Smooth muscle cell (in vitro differentiated cells): Measurements from ENCODE around the gene SFMBT2. TPM values are rescaled to one million over a fixed set of nuclear protein-coding genes. Genes with fewer than 3 reads are reported as not detected.

Experiments used
- DNase-seq: peaks from one replicate; lab custom pipeline; 2025; ENCODE audit not compliant: unreplicated experiment; lab: John Stamatoyannopoulos, UW
- H2AFZ ChIP-seq: fragments of 200-600 bp; sonication (generic); 2 replicates; pipeline ENCODE4 v1.6.0; 2016; ENCODE audit warnings: antibody characterized with exemption, low read depth, mild to moderate bottlenecking
- H3F3A ChIP-seq: fragments of 200-600 bp; sonication (generic); 2 replicates; pipeline ENCODE4 v1.6.0; 2017; ENCODE audit warnings: antibody characterized with exemption, low read depth
- H3K27ac ChIP-seq: fragments of 200-600 bp; sonication (generic); 2 replicates; pipeline ENCODE4 v1.5.1; 2016; ENCODE audit warnings: low read depth, mild to moderate bottlenecking
- H3K27me3 ChIP-seq: fragments of 200-600 bp; sonication (generic); 2 replicates; pipeline ENCODE4 v1.6.1; 2016; ENCODE audit warnings: low read depth, mild to moderate bottlenecking
- H3K36me3 ChIP-seq: fragments of 200-600 bp; sonication (generic); 2 replicates; pipeline ENCODE4 v1.5.1; 2016; ENCODE audit warnings: low read depth
- H3K4me1 ChIP-seq: fragments of 200-600 bp; sonication (generic); 2 replicates; pipeline ENCODE4 v1.5.1; 2016; ENCODE audit warnings: low read depth
- H3K4me2 ChIP-seq: fragments of 200-600 bp; sonication (generic); 2 replicates; pipeline ENCODE4 v1.6.0; 2016; ENCODE audit warnings: mild to moderate bottlenecking
- H3K4me3 ChIP-seq: fragments of 200-600 bp; sonication (generic); 2 replicates; pipeline ENCODE4 v1.5.1; 2016; ENCODE audit warnings: mild to moderate bottlenecking
- H3K79me2 ChIP-seq: fragments of 200-600 bp; sonication (generic); 2 replicates; pipeline ENCODE4 v1.6.0; 2016; ENCODE audit warnings: low read depth, mild to moderate bottlenecking
- H3K9ac ChIP-seq: fragments of 200-600 bp; sonication (generic); 2 replicates; pipeline ENCODE4 v1.6.0; 2016; ENCODE audit warnings: low read depth
- H3K9me3 ChIP-seq: fragments of 200-600 bp; sonication (generic); replicated peaks from 2 replicates; pipeline ENCODE4 v1.5.1; 2016; ENCODE audit warnings: low read depth
- H4K20me1 ChIP-seq: fragments of 200-600 bp; sonication (generic); 2 replicates; pipeline ENCODE4 v1.6.0; 2016; ENCODE audit warnings: low read depth
- WGBS: methylation state at CpG from one replicate; pipeline ENCODE4 v1.1.7; 2016; ENCODE audit warnings: low lambda C conversion rate; 5-methylcytosine and 5-hydroxymethylcytosine counted together
- polyA plus RNA-seq: library from polyadenylated mRNA; unstranded; fragments of >200 nt; fragmentation: Nextera tagmentation; extraction: Ambion mirVana; gene quantifications from 2 replicates; pipeline ENCODE4 v1.2.1, GENCODE V29; 2016
- total RNA-seq: library from RNA; depleted of rRNA; stranded (reverse); fragments of >200 nt; gene quantifications from 2 replicates; pipeline ENCODE4 v1.2.3, GENCODE V29; 2014
- TF ChIP-seq, protein P1 (sequence below): fragments of 200-600 bp; sonication (generic); IDR thresholded peaks from 2 replicates; pipeline ENCODE4 v1.5.1; 2017; ENCODE audit warnings: borderline replicate concordance, mild to moderate bottlenecking, antibody characterized with exemption; ENCODE audit not compliant: insufficient read depth, poor library complexity, severe bottlenecking

SFMBT2 gene
- total and polyA plus RNA-seq, 2 experiments from 2014 or later, result 0.90 to 1.4 TPM

DNA sequence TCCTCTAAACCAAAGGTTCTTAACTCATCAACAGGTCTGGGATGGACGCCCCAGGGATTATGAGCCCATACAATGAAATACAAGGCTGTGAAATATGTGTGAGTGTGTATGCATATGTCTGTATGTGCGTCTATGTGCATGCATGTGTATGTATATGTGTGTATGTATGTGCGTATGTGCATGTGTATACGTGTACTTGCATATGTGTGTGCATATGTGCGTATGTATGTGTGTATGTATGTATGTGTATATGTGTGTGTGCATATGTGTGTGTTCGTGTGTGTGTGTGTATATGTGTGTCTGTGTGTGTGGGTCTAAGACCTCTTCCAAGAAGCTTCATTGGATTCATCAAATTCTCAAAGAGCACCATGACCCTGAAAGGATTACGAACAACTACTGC lies 112.3 kb downstream of the SFMBT2 start:
- 91% methylated on average over 7 of the region's 7 CpGs for WGBS
- Histone ChIP-seq H3K9me3 (no peaks in the 10 kb centered on the region), H3K9ac (no peak overlapping the region), H3K27me3 (no peaks in the 10 kb centered on the region), H3F3A (peaks cover 7% of the 10 kb centered on the region), H3K36me3 (no peaks in the 10 kb centered on the region), H3K79me2 (no peaks in the 10 kb centered on the region), H4K20me1 (no peaks in the 10 kb centered on the region), H3K4me1 (no peaks in the 10 kb centered on the region), H2AFZ (no peak overlapping the region), H3K4me3 (no peak overlapping the region), H3K27ac (no peak overlapping the region), H3K4me2 (no peak overlapping the region)
- TF ChIP-seq, protein P1, sequence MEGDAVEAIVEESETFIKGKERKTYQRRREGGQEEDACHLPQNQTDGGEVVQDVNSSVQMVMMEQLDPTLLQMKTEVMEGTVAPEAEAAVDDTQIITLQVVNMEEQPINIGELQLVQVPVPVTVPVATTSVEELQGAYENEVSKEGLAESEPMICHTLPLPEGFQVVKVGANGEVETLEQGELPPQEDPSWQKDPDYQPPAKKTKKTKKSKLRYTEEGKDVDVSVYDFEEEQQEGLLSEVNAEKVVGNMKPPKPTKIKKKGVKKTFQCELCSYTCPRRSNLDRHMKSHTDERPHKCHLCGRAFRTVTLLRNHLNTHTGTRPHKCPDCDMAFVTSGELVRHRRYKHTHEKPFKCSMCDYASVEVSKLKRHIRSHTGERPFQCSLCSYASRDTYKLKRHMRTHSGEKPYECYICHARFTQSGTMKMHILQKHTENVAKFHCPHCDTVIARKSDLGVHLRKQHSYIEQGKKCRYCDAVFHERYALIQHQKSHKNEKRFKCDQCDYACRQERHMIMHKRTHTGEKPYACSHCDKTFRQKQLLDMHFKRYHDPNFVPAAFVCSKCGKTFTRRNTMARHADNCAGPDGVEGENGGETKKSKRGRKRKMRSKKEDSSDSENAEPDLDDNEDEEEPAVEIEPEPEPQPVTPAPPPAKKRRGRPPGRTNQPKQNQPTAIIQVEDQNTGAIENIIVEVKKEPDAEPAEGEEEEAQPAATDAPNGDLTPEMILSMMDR, result no peak
- DNase-seq, result no peak

DNA sequence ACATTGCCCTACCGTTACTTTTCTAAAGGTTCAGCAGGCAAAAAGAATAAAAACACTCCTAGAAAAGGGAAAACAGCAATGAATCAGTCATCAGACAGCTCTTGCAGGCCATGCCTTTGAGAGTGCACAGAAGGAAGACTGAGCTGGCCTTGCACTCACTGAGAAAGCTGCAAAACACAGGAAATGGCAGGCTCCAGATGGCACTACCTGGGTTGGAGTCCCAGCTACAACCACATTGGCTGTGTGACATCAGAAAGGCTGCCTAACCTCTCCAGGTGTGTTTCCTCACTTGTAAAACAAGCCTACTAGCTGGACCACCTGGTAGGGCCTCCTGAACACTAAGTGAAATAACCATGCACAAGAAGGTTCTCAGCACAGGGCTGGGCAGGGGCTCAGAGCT lies 113.7 kb downstream of the SFMBT2 start:
- H2AFZ ChIP-seq, result no peak overlapping the region
- H3K4me2 ChIP-seq, result no peak overlapping the region
- 96% methylated on average over 1 of the region's 1 CpG for WGBS
- H3K36me3 ChIP-seq, result no peaks in the 10 kb centered on the region
- H4K20me1 ChIP-seq, result no peaks in the 10 kb centered on the region
- no peak overlapping the region for H3K4me3 ChIP-seq
- TF ChIP-seq, protein P1, result no peak
- H3K79me2 ChIP-seq, result no peaks in the 10 kb centered on the region
- H3K9ac ChIP-seq, result no peak overlapping the region
- H3K4me1 ChIP-seq, result no peaks in the 10 kb centered on the region
- no peak for DNase-seq
- H3K27ac ChIP-seq, result no peak overlapping the region
- H3F3A ChIP-seq, result peaks cover 7% of the 10 kb centered on the region
- no peaks in the 10 kb centered on the region for H3K9me3 ChIP-seq
- H3K27me3 ChIP-seq, result no peaks in the 10 kb centered on the region

DNA sequence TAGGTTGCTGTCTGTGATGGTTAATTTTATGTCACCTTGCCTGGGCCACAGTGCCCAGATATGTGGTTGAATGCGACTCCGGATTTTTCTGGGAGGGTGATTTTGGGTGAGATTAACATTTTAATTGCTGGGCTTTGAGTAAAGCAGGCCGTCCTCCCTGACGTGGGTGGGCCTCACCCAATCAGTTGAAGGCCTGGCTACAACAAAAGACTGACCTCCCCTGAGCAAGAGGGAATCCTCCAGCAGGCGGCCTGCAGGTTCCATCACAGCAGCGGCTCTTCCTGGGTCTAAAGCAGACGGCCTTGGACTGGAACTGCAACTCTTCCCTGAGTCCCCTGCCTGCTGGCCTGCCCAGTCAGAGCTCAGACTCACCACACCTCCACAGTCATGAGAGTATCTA lies 114.2 kb downstream of the SFMBT2 start:
- Histone ChIP-seq H2AFZ (no peak overlapping the region), H3K27me3 (no peaks in the 10 kb centered on the region), H3K27ac (no peak overlapping the region), H4K20me1 (no peaks in the 10 kb centered on the region), H3K9me3 (no peaks in the 10 kb centered on the region), H3K36me3 (no peaks in the 10 kb centered on the region), H3K4me1 (no peaks in the 10 kb centered on the region), H3K9ac (no peak overlapping the region), H3K4me3 (no peak overlapping the region), H3K79me2 (no peaks in the 10 kb centered on the region), H3F3A (peaks cover 7% of the 10 kb centered on the region), H3K4me2 (no peak overlapping the region)
- TF ChIP-seq, protein P1, result no peak
- DNase-seq, result no peak
- 88% methylated on average over 7 of the region's 7 CpGs for WGBS

DNA sequence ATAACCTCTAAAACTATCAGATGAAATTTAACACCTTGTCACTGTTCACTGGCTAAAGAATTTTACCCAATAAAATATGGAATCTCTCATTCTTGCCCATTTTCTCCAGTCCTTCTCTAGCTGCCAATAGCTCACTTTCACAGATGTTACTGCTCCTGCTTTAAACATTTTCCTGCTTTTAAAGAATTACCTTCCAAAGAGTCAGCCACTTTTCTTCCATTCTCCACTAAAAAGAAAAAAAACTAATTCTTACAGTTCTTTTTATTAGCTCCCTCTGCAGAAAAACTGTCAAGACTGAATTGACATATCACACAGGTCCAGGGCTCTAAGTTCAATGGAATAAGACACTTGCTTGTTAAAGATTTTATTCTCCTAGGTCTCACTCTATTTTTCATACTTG lies 114.8 kb downstream of the SFMBT2 start:
- H3K4me3 ChIP-seq, result no peak overlapping the region
- no peaks in the 10 kb centered on the region for H3K79me2 ChIP-seq
- no peaks in the 10 kb centered on the region for H3K36me3 ChIP-seq
- TF ChIP-seq, protein P1, result no peak
- H3K27me3 ChIP-seq, result no peaks in the 10 kb centered on the region
- DNase-seq, result no peak
- no peak overlapping the region for H3K9ac ChIP-seq
- H3F3A ChIP-seq, result peaks cover 4% of the 10 kb centered on the region
- H3K27ac ChIP-seq, result no peak overlapping the region
- no peaks in the 10 kb centered on the region for H3K4me1 ChIP-seq
- no peaks in the 10 kb centered on the region for H4K20me1 ChIP-seq
- H3K4me2 ChIP-seq, result no peak overlapping the region
- no peak overlapping the region for H2AFZ ChIP-seq
- no peaks in the 10 kb centered on the region for H3K9me3 ChIP-seq
